Suppressor macrophage treated with lipopolysaccharide for 1 hour (primary cell): ENCODE results near the gene ZSCAN9.

Source experiments
- DNase-seq, 3 donors: peaks; one replicate each; pipeline ENCODE4 v3.0.0-alpha.2; 2020 to 2022

ZSCAN9 gene

DNA sequence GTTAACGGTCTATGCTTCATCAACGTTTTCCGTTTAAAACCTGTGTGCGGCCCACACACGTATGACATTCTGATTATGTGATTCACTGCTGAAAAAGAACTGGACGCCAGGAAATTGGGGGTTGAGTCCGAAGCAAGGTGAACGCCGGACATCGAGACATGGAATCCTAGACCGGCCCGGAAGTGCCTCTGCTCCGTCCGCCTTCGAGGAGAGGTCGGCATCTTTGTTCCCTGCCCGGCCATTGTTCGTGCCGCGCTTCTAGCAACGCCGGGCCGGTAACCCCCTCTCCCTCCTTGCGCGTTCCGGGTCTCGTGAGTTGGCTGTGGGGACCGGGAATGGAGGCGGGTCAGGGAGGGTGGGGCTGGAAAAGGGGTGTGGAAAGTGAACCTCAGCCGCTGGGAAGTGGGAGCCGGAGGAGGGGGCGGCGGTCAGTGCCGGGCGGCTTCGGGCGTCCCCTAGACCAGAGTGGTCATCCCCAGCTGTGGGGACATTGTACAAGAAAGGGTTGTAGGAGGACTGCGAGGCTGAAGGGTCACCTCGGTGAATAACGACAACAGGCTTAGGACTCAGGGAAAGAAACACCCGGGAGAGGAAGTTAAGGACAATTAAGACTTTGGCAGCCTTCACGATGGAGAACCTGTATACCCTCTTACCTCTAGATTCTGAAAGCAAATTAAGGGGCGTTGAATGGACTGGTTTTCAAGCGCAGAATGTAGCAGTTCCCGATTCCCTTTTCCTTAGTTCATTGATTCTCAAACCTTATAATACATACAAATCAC lies at the start of gene ZSCAN9:
Gene ZSCAN9 (plus strand): TSS at position 220 of the 779 bp plus-strand sequence. CDS start 1,810 bp downstream, outside the sequence.
- peak; percentile 77 to 91 (median 79) for DNase-seq

GRCh38 chr6:28176373-28176772 lies 48.7 kb upstream of the ZSCAN9 start:
- no peak for DNase-seq

- DNase-seq = no peak
Measured at GRCh38 chr6:28182255-28182654, 42.8 kb upstream of the ZSCAN9 start.

DNA sequence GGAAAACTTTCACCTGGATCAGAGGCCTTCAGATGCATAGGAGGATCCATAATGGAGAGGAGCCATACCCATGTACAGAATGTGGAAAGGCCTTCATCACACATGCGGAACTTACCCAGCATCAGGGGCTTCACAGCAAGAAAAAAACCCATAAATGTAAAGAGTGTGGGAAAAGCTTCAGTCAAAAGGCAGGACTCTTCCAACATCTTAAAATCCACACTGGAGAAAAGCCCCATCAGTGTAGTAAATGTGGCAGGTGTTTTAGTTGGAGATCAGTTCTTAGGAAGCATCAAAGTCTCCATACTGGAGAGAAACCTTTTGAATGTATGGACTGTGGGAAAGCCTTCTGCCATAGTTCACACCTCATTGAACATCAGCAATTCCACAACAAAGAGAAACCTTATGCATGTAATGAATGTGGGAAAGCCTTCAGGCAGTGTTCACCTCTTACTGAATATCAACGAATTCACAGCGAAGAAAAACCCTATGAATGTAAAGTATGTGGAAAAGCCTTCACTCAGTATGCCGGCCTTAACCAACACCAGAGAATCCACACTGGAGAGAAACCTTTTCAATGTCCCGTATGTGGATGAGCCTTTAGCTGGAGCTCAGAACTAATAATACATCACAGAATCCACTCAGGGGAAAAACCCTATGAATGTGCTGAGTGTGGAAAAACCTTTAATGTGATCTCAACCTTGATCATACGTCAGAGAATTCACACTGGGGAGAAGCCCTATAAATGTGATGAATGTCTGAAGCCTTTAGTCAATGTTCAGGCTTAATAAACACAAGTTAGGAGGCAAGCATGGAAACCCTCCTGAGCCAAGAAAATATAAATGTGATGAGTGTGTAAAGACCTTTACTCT lies 36.7 kb upstream of the ZSCAN9 start:
- no peak for DNase-seq

DNA sequence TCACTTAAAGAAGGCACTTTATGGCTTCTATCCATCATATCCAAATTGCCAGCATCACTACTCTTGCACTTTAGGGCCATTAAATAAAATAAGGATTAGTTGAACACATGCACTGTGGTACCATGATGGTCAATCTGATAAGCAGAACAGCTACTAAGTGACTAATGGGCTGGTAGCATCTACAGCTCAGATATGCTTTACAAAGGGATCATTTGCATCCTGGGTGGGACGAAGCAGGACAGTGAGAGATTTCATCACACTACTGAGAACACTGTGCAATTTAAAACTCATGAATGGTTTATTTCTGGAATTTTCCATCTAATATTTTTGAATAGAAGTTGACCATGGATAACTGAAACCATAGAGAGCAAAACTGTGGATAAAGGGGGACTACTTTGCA lies 25.1 kb upstream of the ZSCAN9 start:
- no peak for DNase-seq

DNA sequence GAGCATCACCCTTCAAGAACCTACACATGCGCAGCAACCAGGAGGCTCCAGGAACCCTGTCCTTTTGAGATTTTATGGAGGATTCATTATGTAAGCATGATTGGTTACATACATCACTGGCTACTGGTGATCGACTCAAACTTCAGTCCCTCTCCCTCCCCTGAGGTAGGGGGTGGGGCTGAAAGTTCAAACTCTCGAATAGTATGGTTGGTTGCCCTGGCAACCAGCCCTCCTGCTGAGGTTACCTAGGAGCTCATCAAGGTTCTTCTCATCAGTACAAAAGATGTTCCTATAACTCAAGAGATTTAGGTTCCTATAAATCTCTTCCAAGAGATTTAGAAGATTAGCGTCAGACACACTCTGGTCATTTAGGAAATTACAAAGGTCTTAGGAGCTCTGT lies 21.9 kb upstream of the ZSCAN9 start:
- no peak for DNase-seq

DNA sequence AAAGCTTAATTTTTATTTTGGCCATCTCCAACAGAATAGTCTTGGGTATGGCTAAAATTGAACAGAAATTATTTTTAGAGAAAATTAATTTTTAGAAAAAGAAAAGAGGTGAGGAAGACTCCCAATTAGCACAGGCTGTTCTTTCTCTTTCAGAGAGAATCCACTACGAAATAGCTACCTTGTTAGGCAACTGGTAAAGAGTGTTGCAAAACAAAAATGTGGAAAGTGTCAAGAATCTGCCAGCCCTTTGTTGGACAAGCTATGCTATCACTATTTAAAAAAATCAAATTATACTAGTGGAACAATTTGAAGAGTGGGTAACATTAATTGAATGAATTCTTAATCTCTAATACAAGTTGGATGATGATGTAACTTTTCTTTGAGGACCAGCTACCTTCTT lies 19.2 kb upstream of the ZSCAN9 start:
- peak in 1 of 3 donors; percentile 16 for DNase-seq

- no peak for DNase-seq
Measured at GRCh38 chr6:28206527-28206926, 18.5 kb upstream of the ZSCAN9 start.

- DNase-seq = peak; percentile 64 to 76 (median 71)
Measured at GRCh38 chr6:28206928-28207509, 18.1 kb upstream of the ZSCAN9 start.

DNA sequence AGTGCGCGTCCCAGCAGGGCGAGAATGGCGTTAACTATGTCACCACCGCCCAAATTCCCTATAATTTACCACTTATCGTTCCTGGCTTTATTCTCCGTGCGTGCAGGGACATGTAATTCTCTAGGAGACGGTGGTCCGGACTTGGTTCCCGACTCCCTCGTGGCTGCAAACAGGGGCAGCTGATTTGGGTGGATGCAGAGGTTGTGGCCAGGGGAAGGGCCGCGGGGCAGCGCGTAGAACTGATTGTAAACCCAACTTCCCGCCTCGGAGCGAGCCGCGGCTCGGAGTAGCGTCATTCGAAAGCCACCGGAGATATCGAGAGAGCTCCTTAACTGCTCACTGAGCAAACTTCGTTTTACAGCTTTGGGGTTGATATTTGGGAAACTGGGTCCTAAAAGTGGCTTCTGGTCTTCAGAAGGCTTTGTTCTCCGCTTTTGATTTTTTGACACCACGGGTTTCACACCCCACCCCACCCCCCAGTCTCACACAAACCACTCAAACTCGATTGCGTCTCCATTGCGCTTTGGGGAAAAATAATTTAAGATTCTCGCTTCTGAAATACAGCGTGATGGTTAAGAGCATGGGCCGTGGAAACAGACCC lies 17.5 kb upstream of the ZSCAN9 start:
- DNase-seq = peak; percentile 63 to 75 (median 67)

DNA sequence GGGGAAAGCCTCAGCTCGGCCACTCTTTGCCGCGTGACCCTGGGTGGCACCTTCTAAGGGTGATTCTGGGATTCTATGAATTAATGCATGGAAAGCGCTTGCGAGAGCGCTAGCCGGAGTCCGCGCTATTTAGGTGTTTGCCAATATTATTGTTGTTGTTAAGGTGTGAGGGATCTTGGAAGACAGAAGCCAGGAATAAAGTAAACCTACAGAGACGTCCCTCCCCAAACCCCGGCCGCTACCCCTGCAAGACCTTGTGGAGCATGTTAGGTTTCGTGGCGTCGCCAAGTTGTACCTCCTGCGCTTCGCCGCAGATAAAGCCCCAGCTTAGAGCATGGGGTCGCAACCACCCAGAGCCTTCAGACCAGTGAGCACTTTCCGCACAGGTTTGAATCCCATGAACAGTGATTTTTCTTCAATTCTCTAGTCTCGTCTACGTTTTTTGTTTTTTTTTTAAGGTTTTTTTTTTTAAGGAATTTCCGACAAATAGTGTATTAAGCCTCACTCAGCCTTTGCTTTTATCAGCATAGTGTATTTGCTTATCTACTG lies 16.9 kb upstream of the ZSCAN9 start:
- no peak for DNase-seq

GRCh38 chr6:28209753-28210535 lies 15.1 kb upstream of the ZSCAN9 start:
- peak in 1 of 3 donors; percentile 10 for DNase-seq

DNA sequence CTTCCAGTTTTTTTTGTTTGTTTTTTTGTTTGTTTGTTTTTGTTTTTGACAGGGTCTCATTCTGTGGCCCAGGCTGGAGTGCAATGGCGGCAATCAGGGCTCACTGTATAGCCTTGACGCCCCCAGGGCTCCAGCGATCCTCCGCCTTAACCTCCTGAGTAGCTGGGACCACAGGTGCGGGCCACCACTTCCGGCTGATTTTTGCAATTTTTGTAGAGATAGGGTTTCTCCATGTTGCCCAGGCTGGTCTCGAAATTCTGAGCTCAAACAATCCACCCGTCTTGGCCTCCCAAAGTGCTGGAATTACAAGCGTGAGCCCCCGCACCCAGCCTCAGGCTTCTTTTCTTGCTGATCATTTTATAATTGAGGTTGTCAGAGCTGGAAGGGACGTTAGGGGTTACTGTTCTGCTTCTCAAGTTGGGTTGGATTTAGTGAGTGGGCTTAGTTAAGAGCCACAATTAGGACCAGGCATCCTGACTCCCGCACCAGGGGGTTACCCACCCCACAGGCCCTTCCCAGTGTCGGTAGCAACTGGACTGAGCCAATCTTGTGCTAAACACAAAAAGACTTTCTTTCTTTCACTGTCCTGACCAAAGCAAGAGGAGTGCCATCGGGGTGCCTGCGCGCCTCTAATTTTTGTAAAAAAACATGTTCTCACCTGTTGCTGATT lies 13.1 kb upstream of the ZSCAN9 start:
- DNase-seq = no peak

DNA sequence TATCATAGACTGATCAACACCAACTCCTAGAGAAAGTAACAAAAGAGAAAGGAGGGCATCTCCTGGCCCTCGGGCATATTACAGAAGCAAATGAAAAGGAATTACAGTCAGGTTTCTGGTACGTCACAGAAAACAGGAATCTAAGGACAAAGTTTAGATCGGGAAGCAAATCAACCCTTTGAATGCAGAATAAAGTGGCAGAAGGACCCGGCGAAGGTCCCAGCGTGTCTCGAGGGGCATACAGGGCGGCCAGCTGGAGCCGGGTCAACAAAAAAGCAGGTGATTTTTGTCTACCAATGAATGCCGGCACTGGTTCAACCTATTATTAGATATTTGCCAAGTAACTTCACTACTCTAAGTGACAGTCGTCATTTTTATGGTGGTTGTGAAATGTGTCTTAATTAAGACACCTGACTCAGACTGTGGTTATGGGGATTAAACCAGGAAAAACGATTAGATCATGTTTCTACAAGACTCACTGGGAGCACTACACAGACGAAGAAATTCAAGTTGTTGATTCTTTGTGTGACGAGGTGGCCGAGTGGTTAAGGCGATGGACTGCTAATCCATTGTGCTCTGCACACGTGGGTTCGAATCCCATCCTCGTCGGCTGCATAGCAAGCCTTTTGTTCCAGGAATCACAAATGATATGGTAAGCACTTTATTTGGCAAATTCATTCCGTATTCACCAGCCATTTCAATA lies 12.4 kb upstream of the ZSCAN9 start:
- DNase-seq = peak; percentile 62 to 78 (median 72)

DNA sequence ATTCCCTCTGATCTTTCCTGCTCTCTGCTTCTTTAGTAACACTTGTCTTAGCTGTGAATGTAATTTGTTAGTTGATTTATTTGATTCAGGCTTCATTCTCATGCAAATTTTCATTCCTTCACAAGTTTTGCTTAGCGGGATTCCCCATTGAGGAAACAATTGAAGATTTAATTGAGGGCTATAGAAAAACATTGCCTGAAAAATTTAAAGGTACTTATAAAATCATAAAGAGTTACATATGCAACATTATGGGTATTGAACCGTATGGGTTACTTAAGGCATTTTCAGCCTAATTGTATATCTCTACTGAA lies 11.9 kb upstream of the ZSCAN9 start:
- no peak for DNase-seq

- no peak for DNase-seq
Measured at GRCh38 chr6:28215425-28215824, 9.7 kb upstream of the ZSCAN9 start.

- DNase-seq = no peak
Measured at GRCh38 chr6:28217890-28218289, 7.2 kb upstream of the ZSCAN9 start.

DNA sequence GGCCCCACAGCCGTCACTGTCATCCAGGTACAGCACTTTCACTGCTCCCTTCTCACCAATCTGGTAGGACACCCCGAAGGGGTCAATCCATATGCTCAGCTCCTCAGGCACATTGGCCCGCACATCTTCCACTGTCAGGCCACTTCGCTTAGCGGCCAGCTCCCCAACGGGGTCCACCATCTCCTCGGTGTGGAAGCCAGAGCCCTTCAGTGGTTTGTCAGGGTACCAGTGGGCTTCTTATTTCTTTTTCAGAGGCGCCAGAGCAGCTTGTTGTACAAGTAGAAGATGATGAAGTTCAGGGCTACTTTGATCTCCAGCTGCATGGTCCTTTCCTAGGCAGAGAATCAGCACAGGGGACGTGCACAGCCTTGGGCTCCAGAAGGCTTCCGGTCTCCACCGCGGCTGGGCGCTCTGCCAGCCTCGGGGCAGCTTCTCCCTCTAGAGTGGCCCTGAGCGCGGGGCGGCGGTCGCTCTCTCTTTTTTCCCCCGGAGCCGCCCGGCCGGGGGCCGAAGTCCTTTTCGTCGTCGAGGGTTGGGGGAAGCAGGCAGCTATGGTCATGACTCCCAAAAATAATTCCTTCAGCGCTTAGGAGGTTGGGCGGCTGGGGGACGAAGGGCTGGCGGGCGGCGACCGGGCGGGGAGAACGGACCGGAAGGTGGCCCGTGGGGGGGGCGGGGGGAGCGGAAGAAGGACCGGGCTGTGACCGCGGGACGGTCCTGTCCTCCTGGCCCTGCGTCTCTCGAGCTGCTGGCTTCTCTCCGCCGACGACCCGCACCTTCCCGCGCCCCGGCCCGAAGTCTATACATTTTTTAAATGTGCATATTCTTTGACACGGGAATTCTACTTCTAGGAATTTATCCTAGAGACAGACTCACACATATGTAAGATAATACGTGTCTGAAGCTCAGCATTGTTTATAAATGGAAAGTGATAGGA lies 6.5 kb upstream of the ZSCAN9 start:
- peak; percentile 69 to 90 (median 72) for DNase-seq

GRCh38 chr6:28220257-28221133 lies 4.6 kb upstream of the ZSCAN9 start:
- DNase-seq = no peak
